Brain pericyte (primary cell): ENCODE measurements around the gene DPP9.
"Not testable (repeated sequence)": the region's sequence is repeated elsewhere in the genome, so short reads cannot be mapped to it uniquely, and the experiment has no call there.

Experiments used
- DNase-seq: peaks from one replicate; pipeline ENCODE4 v3.0.0-alpha.2; 2012; ENCODE audit warnings: low read depth, low spot score

The DPP9 gene

GRCh38 chr19:4688587-4688986 lies 35.1 kb downstream of the DPP9 start:
- no peak for DNase-seq

DNA sequence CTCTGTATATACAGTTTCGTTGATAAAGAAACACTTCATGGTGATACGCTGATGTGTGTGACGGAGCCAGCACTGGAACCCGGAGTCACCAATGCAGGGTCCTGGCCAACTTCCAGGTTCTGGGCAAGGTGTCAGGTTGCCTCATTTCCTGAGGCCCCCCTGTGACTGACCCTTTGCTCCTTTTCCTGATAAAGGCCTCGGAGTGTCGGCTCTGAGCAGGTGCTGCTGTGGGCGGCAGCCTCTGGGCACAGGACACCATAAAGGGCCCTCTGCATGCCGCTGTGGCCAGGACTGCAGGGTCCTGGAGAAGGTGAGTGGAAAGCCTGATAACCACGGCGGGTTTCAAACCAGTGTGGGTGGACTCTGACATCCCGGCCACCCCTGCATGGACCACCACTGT lies 36.2 kb downstream of the DPP9 start:
- DNase-seq = no peak

- DNase-seq = no peak
Measured at GRCh38 chr19:4686700-4687099, 36.9 kb downstream of the DPP9 start.

GRCh38 chr19:4684312-4685095 lies 39.1 kb downstream of the DPP9 start:
- DNase-seq = no peak

DNA sequence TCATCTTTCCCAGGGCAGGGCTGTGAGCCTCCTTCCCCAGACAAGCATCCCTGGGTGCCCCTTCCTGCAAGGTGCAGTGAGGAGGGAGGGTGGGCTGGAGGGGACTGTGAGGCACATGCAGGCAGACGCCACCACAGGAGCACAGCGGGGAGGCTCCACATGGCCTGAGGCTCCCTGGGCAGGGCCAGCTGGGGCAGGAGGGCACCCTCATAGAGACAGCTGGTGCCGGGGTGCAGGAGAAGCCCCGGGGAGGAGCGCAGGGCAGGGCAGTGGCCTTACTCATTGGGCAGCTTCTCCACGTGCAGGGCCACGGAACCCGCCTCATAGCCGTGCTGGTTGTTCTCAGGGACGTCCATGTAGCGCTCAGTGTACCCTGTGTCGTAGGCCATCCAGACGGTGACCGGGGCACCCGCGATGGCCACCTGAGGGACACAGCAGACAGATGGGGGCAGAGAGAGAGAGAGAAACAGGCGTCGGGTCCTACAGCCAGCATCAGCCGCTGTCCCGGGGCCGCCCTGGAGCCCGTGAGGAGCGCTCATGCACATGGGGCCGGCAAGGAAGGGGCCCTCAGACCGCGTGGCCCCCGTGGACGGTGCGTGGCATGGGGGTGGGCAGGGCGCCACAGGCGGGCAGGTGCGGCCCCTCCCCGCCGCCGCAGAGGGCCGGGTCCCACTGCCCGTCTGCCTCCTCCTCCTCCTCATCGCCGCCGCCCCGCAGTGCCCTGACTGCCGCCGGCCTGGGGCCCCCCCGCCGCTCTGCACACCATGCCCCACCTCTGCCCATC lies 41.0 kb downstream of the DPP9 start:
- DNase-seq = no peak

DNA sequence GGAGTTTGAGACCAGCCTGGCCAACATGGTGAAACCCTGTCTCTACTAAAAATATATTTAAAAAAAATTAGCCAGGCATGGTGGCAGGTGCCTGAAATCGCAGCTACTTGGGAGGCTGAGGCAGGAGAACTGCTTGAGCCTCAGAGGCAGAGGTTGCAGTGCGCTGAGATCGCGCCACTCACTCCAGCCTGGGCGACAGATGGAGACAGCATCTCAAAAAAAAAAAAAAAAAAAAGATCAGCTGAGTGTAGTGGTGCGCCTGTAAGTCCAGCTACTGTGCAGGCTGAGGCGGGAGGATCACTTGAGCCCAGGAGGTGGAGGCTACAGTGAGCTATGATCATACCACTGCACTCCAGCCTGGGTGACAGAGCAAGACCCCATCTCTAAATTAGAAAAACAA lies 43.6 kb downstream of the DPP9 start:
- DNase-seq = not testable (repeated sequence)

DNA sequence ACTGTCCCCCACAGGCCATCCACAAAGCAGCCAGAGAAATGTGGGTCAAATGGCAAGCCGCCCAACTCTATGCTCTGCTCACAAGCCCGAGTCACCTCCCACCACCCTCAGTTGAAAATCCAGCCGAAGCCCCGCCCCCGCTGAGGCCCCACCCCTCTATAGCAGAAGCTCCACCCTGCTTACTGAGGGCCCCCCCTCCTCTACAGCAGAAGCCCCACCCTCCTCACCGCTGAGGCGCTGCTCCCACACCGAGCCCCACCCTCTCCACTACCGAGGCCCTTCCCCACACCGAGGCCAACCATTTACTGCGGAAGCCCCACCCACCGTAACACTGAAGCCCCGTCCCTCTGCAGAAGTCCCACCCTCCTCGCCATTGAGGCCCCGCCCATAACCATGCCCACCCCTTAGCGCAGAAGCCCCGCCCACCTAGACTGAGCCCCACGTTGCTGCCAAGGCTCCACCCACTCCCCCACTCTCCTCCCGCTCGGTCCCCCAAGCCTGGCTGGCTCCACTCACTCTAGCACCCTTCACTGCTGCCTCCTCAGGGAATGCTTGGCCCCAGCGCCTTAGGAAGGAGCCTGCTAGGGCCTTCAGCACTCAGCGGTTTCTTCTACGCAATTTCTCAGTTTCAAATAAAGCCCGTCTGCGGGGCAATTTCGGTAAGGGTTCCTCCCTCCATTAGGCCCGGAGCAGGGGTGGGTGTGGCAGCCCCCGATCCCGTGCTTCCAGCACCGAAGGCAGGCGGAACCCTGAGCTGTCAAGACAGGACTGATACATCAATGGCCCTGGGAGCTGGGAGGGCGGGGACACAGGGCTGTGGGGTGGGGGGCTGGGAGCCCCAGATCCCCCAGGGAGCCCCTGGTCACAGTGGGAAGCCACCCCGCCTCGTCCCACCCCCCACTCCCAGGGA lies 44.5 kb downstream of the DPP9 start:
- DNase-seq = no peak

GRCh38 chr19:4676955-4677731 lies 46.5 kb downstream of the DPP9 start:
- DNase-seq = no peak

GRCh38 chr19:4675346-4675745 lies 48.3 kb downstream of the DPP9 start:
- no peak for DNase-seq

DNA sequence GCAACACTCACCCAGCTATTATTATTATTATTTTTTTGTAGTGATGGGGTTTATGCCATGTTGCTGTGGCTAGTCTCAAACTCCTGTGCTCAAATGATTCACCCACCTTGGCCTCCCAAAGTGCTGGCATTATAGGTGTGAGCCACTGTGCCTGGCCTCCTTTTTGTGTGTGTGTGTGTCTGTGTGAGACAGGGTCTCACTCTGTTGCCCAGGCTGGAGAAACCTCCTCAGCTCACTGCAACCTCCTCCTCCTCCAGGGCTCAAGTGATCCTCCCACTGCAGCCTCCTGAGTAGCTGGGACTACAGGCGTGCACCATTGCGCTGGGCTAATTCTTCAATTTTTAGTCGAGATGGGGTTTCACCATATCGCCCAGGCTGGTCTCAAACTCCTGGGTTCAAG lies 49.9 kb downstream of the DPP9 start:
- no peak for DNase-seq

DNA sequence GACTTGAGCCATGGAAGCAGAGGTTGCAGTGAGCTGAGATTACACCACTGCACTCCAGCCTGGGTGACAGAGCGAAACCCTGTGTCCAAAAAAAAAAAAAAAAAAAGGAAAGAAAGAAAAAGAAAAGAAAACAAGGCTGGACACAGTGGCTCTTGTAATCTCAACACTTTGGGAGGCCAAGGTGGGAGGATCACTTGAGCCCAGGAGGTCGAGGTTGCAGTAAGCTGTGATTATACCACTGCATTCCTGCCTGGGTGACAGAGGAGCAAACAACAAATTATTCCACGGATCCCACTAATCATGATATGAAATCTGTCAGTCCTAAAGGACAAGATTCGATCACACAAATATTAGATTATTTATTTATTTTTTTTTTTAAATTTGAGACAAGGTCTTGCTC lies 50.4 kb downstream of the DPP9 start:
- DNase-seq = no peak

GRCh38 chr19:4671185-4671851 lies 52.3 kb downstream of the DPP9 start:
- no peak for DNase-seq

GRCh38 chr19:4669723-4670480 lies 53.7 kb downstream of the DPP9 start, which contains the start of gene MYDGF:
Gene MYDGF (minus strand): TSS chr19:4670342. CDS start chr19:4670334, 8 bp downstream.
- no peak for DNase-seq

DNA sequence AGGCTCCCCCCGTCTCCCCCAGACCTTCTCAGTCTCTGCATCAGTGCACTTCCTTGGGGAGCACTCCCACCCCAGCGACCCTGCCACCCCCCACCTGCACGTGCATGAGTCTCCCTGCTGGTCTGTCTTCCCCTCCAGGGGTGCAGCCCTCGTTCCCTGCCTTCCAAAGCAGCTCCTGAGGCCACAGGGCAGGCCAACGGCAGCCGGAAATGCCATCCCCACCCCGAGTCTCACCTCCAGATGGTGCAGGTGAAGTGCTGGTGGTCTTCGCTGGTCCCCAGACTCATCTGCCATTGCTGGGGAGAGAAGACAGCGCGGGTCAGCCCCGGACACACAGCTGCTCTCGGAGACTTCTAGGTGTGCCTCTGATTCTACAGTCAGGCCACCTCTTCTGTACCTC lies 59.0 kb downstream of the DPP9 start:
- no peak for DNase-seq

DNA sequence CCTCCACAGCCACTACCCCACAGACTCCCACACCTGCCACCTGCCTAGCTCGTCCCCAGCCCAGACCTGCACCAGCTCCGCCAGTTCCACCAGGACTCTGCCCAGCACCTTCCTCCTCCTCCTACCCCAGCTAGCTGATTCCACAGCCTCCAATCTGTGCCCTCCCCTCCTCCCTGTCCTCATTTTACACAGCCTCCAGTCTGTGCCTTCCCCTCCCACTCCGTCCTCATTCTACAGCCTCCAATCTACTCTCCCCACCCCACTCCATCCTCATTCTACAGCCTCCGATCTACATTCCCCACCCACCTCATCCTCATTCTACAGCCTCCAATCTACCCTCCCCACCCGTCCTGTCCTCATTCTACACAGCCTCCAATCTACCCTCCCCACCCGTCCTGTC lies 60.8 kb downstream of the DPP9 start:
- DNase-seq = no peak

- no peak for DNase-seq
Measured at GRCh38 chr19:4662020-4662695, 61.5 kb downstream of the DPP9 start.

DNA sequence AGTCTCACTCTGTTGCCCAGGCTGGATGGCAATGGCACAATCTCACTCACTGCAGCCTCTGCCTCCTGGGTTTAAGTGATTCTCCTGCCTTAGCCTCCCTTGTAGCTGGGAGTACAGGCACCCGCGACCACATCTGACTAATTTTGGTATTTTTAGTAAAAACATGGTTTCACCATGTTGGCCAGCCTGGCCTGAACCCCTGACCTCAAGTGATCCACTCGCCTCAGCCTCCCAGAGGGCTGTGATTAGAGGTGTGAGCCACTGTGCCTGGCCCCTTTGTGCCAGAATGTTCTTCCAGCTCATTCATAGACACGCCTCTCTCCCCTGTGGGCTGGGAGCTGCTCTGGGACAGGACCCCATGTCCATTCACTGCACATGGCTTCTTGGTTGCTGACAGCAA lies 62.6 kb downstream of the DPP9 start:
- DNase-seq = no peak

DNA sequence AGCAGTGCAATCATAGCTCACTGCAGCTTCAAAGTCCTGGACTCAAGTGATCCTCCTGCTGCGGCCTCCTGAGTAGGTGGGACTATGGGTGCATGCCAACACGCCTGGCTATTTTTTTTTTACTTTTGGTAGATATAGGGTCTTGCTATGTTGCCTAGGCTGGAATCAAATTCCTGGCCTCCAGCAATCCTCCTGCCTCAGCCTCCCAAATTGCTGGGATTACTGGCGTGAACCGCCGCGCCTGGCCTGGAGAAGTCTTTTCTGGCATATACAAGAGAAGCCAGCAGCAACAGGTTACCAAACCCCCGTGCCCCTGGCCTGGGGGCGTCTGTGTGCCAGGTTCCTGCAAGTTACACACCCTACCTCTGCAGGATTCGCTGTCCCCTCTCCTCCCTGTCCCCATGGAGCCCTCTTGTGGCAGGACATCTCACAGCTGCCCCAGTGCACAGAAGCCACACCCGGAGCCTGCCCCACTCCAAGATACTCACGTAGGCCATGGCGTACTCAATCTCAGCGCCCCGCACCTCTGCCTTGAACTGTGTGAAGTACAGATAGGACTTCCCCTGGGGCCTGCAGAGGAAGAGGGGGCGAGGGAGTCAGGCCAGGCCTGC lies 63.4 kb downstream of the DPP9 start:
- no peak for DNase-seq

- no peak for DNase-seq
Measured at GRCh38 chr19:4657835-4658234, 65.8 kb downstream of the DPP9 start.
